GM23338 (cell line): Measurements from ENCODE around the gene MAIP1. TPM values are rescaled to one million over a fixed set of nuclear protein-coding genes. Genes with fewer than 3 reads are reported as not detected.

Source experiments
- ATAC-seq: fragments of 200-7000 bp; cut with Tn5 transposase; 3 replicates; pipeline ENCODE4 v1.9.1; 2020
- DNase-seq: peaks from one replicate; pipeline ENCODE4 v3.0.0-alpha.2; 2015; ENCODE audit warnings: low spot score
- H2AFZ ChIP-seq: fragments of 200-600 bp; sonication (generic); 2 replicates; pipeline ENCODE4 v1.8.0; 2016; ENCODE audit warnings: antibody characterized with exemption, mild to moderate bottlenecking, moderate library complexity
- H3F3A ChIP-seq: fragments of 200-600 bp; sonication (generic); replicated peaks from 2 replicates; pipeline ENCODE4 v1.8.0; 2017; ENCODE audit warnings: antibody characterized with exemption, mixed run types, low read depth
- H3K27ac ChIP-seq: fragments of 200-600 bp; sonication (generic); 2 replicates; pipeline ENCODE4 v1.6.1; 2016; ENCODE audit warnings: low read depth
- H3K27me3 ChIP-seq: fragments of 200-600 bp; sonication (generic); 2 replicates; pipeline ENCODE4 v1.8.0; 2016; ENCODE audit warnings: mild to moderate bottlenecking, mixed run types, moderate library complexity; ENCODE audit not compliant: insufficient read depth
- H3K36me3 ChIP-seq: fragments of 200-600 bp; sonication (generic); 2 replicates; pipeline ENCODE4 v1.8.0; 2016; ENCODE audit warnings: mild to moderate bottlenecking; ENCODE audit not compliant: insufficient read depth
- H3K4me1 ChIP-seq: fragments of 200-600 bp; sonication (generic); 2 replicates; pipeline ENCODE4 v1.8.0; 2016; ENCODE audit warnings: mild to moderate bottlenecking, moderate library complexity; ENCODE audit not compliant: insufficient read depth
- H3K4me2 ChIP-seq: fragments of 200-600 bp; sonication (generic); 2 replicates; pipeline ENCODE4 v1.7.1; 2017; ENCODE audit warnings: mixed run types
- H3K4me3 ChIP-seq: fragments of 200-600 bp; sonication (generic); 2 replicates; pipeline ENCODE4 v1.6.1; 2016; ENCODE audit warnings: mixed run types
- H3K79me2 ChIP-seq: fragments of 200-600 bp; sonication (generic); replicated peaks from 2 replicates; pipeline ENCODE4 v1.8.0; 2017; ENCODE audit warnings: mild to moderate bottlenecking; ENCODE audit not compliant: insufficient read depth
- H3K9me2 ChIP-seq: fragments of 200-600 bp; sonication (generic); 2 replicates; pipeline ENCODE4 v1.8.0; 2017; ENCODE audit not compliant: insufficient read depth
- H4K20me1 ChIP-seq: fragments of 200-600 bp; sonication (generic); replicated peaks from 2 replicates; pipeline ENCODE4 v1.8.0; 2017; ENCODE audit warnings: mild to moderate bottlenecking; ENCODE audit not compliant: insufficient read depth
- H3K27ac Mint-ChIP-seq: 2 replicates; pipeline ENCODE4 v1.8.0; 2020; ENCODE audit warnings: inconsistent platforms, mild to moderate bottlenecking, moderate library complexity, mixed read lengths
- H3K27me3 Mint-ChIP-seq: 3 replicates; pipeline ENCODE4 v1.8.0; 2022; ENCODE audit warnings: low read depth, mild to moderate bottlenecking, moderate library complexity, mixed read lengths, inconsistent platforms; ENCODE audit not compliant: insufficient read depth, poor library complexity
- H3K36me3 Mint-ChIP-seq: 3 replicates; pipeline ENCODE4 v1.8.0; 2021; ENCODE audit warnings: low read depth, mild to moderate bottlenecking, inconsistent platforms, moderate library complexity, mixed read lengths
- H3K4me1 Mint-ChIP-seq: 3 replicates; pipeline ENCODE4 v1.8.0; 2020; ENCODE audit warnings: mild to moderate bottlenecking, inconsistent platforms, mixed read lengths
- H3K4me3 Mint-ChIP-seq: 3 replicates; pipeline ENCODE4 v1.8.0; 2021; ENCODE audit warnings: moderate library complexity, mild to moderate bottlenecking, inconsistent platforms, mixed read lengths
- H3K9me3 Mint-ChIP-seq: 3 replicates; pipeline ENCODE4 v1.8.0; 2020; ENCODE audit warnings: moderate library complexity, mild to moderate bottlenecking, inconsistent platforms, mixed read lengths
- CREB1 ChIP-seq: fragments of 250-450 bp; sonication (Bioruptor Pico); IDR thresholded peaks from 2 replicates; pipeline ENCODE4 v1.5.0; 2020; ENCODE audit warnings: low read depth, mild to moderate bottlenecking, moderate library complexity
- CTCF ChIP-seq, 2 experiments: fragments of 200-600 bp in 1 of 2; sonication (generic) in 1 of 2; conservative IDR thresholded peaks; 2 replicates each; pipeline versions ENCODE4 v1.5.1 to v1.6.1; 2016 to 2017; ENCODE audit warnings: antibody characterized with exemption in 2 of 2, low read depth in 2 of 2, mild to moderate bottlenecking in 2 of 2, moderate library complexity in 1 of 2
- ETS1 ChIP-seq: IDR thresholded peaks from 2 replicates; pipeline ENCODE4 v1.6.1; 2016; ENCODE audit warnings: antibody characterized with exemption
- EZH2 ChIP-seq: fragments of 200-600 bp; sonication (generic); IDR thresholded peaks from one replicate; pipeline ENCODE4 v1.8.0; 2017; ENCODE audit warnings: antibody characterized with exemption, mild to moderate bottlenecking, low read depth; ENCODE audit not compliant: unreplicated experiment
- EZH2phosphoT487 ChIP-seq: fragments of 200-600 bp; sonication (generic); IDR thresholded peaks from one replicate; pipeline ENCODE4 v1.8.1; 2018; ENCODE audit warnings: antibody characterized with exemption; ENCODE audit not compliant: unreplicated experiment
- JUNB ChIP-seq: IDR thresholded peaks from one replicate; pipeline ENCODE4 v1.6.1; 2016; ENCODE audit warnings: antibody characterized with exemption; ENCODE audit not compliant: unreplicated experiment
- NANOG ChIP-seq: IDR thresholded peaks from 2 replicates; pipeline ENCODE4 v1.6.1; 2016; ENCODE audit warnings: antibody characterized with exemption, borderline replicate concordance
- STAT1 ChIP-seq: IDR thresholded peaks from one replicate; pipeline ENCODE4 v1.6.1; 2016; ENCODE audit warnings: antibody characterized with exemption; ENCODE audit not compliant: unreplicated experiment
- ZNF114 ChIP-seq: fragments of 250-450 bp; sonication (Bioruptor Pico); IDR thresholded peaks from 2 replicates; pipeline ENCODE4 v1.5.0; 2020; ENCODE audit warnings: mild to moderate bottlenecking, moderate library complexity
- ZNF331 ChIP-seq: fragments of 250-450 bp; sonication (Bioruptor Pico); IDR thresholded peaks from 2 replicates; pipeline ENCODE4 v1.5.0; 2020; ENCODE audit warnings: low read depth, mild to moderate bottlenecking, moderate library complexity
- polyA plus RNA-seq: library from polyadenylated mRNA; unstranded; fragments of >200 nt; fragmentation: Nextera tagmentation; extraction: Ambion mirVana; gene quantifications from 2 replicates; pipeline ENCODE4 v1.2.1, GENCODE V29; 2016
- total RNA-seq: library from RNA; depleted of rRNA; stranded (reverse); fragments of >200 nt; shearing (Covaris generic); gene quantifications from 2 replicates; pipeline ENCODE4 v1.2.3, GENCODE V29; 2014
- TF ChIP-seq, protein P1 (sequence below): IDR thresholded peaks from one replicate; pipeline ENCODE4 v1.6.1; 2018; ENCODE audit warnings: antibody characterized with exemption; ENCODE audit not compliant: unreplicated experiment
- TF ChIP-seq, protein P2 (sequence below): fragments of 250-450 bp; sonication (Bioruptor Pico); IDR thresholded peaks from 2 replicates; pipeline ENCODE4 v1.5.0; 2020; ENCODE audit warnings: mild to moderate bottlenecking, moderate library complexity

The MAIP1 gene
- total and polyA plus RNA-seq, 2 experiments from 2014 or later = 36.0 to 41.9 TPM

DNA sequence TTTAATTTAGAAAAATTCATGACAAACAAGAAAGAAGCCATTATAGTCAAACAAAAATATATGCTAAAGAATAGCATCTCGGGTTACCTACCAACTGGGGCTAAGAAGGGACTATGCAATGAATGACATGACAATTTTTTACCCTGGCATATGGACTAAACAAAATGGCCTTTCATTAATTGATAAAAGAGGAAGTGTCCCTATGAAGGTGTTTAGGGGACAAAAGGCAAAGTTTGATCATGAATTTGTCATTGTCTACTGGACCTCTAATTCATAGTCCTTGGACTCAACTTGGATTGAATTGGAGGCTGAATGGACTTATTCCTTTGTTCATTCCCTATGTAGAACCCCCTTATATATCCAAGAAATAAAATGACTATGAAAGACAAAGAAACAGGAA is 12.7 kb downstream of the MAIP1 start:
- no peaks in the 10 kb centered on the region for H3K4me1 Mint-ChIP-seq
- H3K27ac ChIP-seq = no peak overlapping the region
- no peaks in the 10 kb centered on the region for H3K27me3 ChIP-seq
- H3K4me2 ChIP-seq = no peak overlapping the region
- H3K4me3 Mint-ChIP-seq = no peak overlapping the region
- no peaks in the 10 kb centered on the region for H3F3A ChIP-seq
- no peak overlapping the region for H3K4me3 ChIP-seq
- ATAC-seq (no peak), DNase-seq (no peak)
- TF ChIP-seq ZNF114 (CRISPR knock-in tag) (no peak), EZH2phosphoT487 (no peak), EZH2 (no peak), STAT1 (no peak), ZNF331 (no peak), NANOG (no peak), CTCF (conservative IDR thresholded peaks at IDR 0.05; ENCODE audit: low read depth in 2 of 2) (no peak), CREB1 (no peak), JUNB (no peak), ETS1 (no peak)
- TF ChIP-seq, protein P1, sequence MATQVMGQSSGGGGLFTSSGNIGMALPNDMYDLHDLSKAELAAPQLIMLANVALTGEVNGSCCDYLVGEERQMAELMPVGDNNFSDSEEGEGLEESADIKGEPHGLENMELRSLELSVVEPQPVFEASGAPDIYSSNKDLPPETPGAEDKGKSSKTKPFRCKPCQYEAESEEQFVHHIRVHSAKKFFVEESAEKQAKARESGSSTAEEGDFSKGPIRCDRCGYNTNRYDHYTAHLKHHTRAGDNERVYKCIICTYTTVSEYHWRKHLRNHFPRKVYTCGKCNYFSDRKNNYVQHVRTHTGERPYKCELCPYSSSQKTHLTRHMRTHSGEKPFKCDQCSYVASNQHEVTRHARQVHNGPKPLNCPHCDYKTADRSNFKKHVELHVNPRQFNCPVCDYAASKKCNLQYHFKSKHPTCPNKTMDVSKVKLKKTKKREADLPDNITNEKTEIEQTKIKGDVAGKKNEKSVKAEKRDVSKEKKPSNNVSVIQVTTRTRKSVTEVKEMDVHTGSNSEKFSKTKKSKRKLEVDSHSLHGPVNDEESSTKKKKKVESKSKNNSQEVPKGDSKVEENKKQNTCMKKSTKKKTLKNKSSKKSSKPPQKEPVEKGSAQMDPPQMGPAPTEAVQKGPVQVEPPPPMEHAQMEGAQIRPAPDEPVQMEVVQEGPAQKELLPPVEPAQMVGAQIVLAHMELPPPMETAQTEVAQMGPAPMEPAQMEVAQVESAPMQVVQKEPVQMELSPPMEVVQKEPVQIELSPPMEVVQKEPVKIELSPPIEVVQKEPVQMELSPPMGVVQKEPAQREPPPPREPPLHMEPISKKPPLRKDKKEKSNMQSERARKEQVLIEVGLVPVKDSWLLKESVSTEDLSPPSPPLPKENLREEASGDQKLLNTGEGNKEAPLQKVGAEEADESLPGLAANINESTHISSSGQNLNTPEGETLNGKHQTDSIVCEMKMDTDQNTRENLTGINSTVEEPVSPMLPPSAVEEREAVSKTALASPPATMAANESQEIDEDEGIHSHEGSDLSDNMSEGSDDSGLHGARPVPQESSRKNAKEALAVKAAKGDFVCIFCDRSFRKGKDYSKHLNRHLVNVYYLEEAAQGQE = no peak
- TF ChIP-seq, protein P2, sequence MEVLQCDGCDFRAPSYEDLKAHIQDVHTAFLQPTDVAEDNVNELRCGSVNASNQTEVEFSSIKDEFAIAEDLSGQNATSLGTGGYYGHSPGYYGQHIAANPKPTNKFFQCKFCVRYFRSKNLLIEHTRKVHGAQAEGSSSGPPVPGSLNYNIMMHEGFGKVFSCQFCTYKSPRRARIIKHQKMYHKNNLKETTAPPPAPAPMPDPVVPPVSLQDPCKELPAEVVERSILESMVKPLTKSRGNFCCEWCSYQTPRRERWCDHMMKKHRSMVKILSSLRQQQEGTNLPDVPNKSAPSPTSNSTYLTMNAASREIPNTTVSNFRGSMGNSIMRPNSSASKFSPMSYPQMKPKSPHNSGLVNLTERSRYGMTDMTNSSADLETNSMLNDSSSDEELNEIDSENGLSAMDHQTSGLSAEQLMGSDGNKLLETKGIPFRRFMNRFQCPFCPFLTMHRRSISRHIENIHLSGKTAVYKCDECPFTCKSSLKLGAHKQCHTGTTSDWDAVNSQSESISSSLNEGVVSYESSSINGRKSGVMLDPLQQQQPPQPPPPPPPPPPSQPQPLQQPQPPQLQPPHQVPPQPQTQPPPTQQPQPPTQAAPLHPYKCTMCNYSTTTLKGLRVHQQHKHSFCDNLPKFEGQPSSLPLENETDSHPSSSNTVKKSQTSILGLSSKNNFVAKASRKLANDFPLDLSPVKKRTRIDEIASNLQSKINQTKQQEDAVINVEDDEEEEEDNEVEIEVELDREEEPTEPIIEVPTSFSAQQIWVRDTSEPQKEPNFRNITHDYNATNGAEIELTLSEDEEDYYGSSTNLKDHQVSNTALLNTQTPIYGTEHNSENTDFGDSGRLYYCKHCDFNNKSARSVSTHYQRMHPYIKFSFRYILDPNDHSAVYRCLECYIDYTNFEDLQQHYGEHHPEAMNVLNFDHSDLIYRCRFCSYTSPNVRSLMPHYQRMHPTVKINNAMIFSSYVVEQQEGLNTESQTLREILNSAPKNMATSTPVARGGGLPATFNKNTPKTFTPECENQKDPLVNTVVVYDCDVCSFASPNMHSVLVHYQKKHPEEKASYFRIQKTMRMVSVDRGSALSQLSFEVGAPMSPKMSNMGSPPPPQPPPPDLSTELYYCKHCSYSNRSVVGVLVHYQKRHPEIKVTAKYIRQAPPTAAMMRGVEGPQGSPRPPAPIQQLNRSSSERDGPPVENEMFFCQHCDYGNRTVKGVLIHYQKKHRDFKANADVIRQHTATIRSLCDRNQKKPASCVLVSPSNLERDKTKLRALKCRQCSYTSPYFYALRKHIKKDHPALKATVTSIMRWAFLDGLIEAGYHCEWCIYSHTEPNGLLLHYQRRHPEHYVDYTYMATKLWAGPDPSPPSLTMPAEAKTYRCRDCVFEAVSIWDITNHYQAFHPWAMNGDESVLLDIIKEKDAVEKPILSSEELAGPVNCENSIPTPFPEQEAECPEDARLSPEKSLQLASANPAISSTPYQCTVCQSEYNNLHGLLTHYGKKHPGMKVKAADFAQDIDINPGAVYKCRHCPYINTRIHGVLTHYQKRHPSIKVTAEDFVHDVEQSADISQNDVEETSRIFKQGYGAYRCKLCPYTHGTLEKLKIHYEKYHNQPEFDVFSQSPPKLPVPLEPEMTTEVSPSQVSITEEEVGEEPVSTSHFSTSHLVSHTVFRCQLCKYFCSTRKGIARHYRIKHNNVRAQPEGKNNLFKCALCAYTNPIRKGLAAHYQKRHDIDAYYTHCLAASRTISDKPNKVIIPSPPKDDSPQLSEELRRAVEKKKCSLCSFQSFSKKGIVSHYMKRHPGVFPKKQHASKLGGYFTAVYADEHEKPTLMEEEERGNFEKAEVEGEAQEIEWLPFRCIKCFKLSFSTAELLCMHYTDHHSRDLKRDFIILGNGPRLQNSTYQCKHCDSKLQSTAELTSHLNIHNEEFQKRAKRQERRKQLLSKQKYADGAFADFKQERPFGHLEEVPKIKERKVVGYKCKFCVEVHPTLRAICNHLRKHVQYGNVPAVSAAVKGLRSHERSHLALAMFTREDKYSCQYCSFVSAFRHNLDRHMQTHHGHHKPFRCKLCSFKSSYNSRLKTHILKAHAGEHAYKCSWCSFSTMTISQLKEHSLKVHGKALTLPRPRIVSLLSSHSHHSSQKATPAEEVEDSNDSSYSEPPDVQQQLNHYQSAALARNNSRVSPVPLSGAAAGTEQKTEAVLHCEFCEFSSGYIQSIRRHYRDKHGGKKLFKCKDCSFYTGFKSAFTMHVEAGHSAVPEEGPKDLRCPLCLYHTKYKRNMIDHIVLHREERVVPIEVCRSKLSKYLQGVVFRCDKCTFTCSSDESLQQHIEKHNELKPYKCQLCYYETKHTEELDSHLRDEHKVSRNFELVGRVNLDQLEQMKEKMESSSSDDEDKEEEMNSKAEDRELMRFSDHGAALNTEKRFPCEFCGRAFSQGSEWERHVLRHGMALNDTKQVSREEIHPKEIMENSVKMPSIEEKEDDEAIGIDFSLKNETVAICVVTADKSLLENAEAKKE = no peak
- H3K4me1 ChIP-seq = no peaks in the 10 kb centered on the region
- H3K9me2 ChIP-seq = no peaks in the 10 kb centered on the region
- no peak overlapping the region for H3K27ac Mint-ChIP-seq
- no peak overlapping the region for H2AFZ ChIP-seq
- H3K27me3 Mint-ChIP-seq = peaks cover 3% of the 10 kb centered on the region
- no peaks in the 10 kb centered on the region for H4K20me1 ChIP-seq
- no peaks in the 10 kb centered on the region for H3K79me2 ChIP-seq
- no peaks in the 10 kb centered on the region for H3K9me3 Mint-ChIP-seq
- H3K36me3 ChIP-seq = peaks cover 21% of the 10 kb centered on the region
- peaks cover 16% of the 10 kb centered on the region; the same call in 2 of the 3 replicates for H3K36me3 Mint-ChIP-seq
